ENCODE data around the gene LRRFIP2. TPM values are rescaled to one million over a fixed set of nuclear protein-coding genes. Genes with fewer than 3 reads are reported as not detected.

LRRFIP2 gene
- total and polyA plus RNA-seq, 2 donors (not counting 1 experiment from before 2014, with no cell fraction given), result 8.6 to 49.2 TPM

DNA sequence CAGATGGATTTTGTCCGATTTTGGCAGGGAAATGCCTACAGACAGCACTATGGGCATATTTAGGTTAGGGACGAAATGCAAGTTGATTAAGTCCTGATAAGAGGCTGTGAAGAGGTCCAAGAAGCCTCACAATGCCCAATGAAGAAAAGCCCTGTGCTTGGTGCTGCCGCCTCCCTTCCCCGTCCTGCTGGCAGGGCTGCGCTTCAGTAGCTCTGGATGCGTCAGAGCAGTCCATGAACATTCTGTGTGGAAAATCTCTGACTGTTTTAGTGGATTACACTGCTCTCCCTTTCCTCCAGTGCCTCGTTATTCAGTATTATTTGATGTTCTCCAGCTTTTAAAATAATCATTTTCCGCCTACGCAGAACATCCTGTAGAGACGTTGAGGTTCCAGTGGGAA, 141.4 kb downstream of the LRRFIP2 start:
- Histone ChIP-seq H3K4me3 (ENCODE audit: control extremely low read depth in 1 of 5, extremely low read depth in 1 of 5, insufficient read depth in 1 of 5, low read depth in 2 of 5, low read length in 4 of 5) (no peak overlapping the region), H3K27me3 (replicated peaks in 1 of 4; ENCODE audit: control extremely low read depth in 1 of 4, control insufficient read depth in 3 of 4, insufficient read depth in 4 of 4, low read length in 3 of 4) (no peaks in the 10 kb centered on the region), H3K9ac (ENCODE audit: low read length) (no peak overlapping the region), H3K36me3 (replicated peaks in 1 of 2; ENCODE audit: control extremely low read depth in 1 of 2, control insufficient read depth in 1 of 2, extremely low read depth in 1 of 2, insufficient read depth in 2 of 2, low read length in 1 of 2) (peaks cover 0 to 68% of the 10 kb centered on the region in 2 experiments), H3K4me2 (replicated peaks; ENCODE audit: low read depth, low read length, poor library complexity, severe bottlenecking) (no peak overlapping the region), H4K20me1 (ENCODE audit: control insufficient read depth, insufficient read depth, low read length, poor library complexity, severe bottlenecking) (no peaks in the 10 kb centered on the region), H3K9me3 (ENCODE audit: control extremely low read depth in 1 of 3, control insufficient read depth in 2 of 3, insufficient read depth in 1 of 3, low read length in 2 of 3) (peaks cover 0 to 7% (median 3%) of the 10 kb centered on the region in 3 donors), H3K27ac (ENCODE audit: low read length in 2 of 2) (no peak overlapping the region), H3K4me1 (ENCODE audit: control insufficient read depth in 2 of 2, insufficient read depth in 2 of 2, low read length in 2 of 2) (no peaks in the 10 kb centered on the region), H2AFZ (ENCODE audit: insufficient read depth, low read depth, low read length, poor library complexity, severe bottlenecking) (no peak overlapping the region), H3K79me2 (ENCODE audit: control insufficient read depth, insufficient read depth, low read length) (peaks cover 11% of the 10 kb centered on the region)
- Mint-ChIP-seq H3K9me3 (ENCODE audit: insufficient read depth) (no peaks in the 10 kb centered on the region), H3K4me1 (no peaks in the 10 kb centered on the region), H3K27me3 (no peaks in the 10 kb centered on the region), H3K4me3 (no peak overlapping the region), H3K27ac (no peak overlapping the region)
- POLR2A ChIA-PET, result no interaction called here
- CTCF ChIA-PET, result no interaction called here
- intact Hi-C loops (cut with micrococcal nuclease), result no loop called here
- DNase-seq (no peak), ATAC-seq (ENCODE audit: low read depth) (no peak)
- WGBS (ENCODE audit: insufficient coverage), result 97% methylated on average over 6 of the region's 10 CpGs
- TF ChIP-seq EZH2 (IDR thresholded peaks at IDR 0.05; ENCODE audit: borderline replicate concordance, insufficient read depth, low read depth, low read length, poor library complexity, severe bottlenecking), result no peak
- TF ChIP-seq, protein P1, sequence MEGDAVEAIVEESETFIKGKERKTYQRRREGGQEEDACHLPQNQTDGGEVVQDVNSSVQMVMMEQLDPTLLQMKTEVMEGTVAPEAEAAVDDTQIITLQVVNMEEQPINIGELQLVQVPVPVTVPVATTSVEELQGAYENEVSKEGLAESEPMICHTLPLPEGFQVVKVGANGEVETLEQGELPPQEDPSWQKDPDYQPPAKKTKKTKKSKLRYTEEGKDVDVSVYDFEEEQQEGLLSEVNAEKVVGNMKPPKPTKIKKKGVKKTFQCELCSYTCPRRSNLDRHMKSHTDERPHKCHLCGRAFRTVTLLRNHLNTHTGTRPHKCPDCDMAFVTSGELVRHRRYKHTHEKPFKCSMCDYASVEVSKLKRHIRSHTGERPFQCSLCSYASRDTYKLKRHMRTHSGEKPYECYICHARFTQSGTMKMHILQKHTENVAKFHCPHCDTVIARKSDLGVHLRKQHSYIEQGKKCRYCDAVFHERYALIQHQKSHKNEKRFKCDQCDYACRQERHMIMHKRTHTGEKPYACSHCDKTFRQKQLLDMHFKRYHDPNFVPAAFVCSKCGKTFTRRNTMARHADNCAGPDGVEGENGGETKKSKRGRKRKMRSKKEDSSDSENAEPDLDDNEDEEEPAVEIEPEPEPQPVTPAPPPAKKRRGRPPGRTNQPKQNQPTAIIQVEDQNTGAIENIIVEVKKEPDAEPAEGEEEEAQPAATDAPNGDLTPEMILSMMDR (IDR thresholded peaks at IDR 0.05), result no peak

DNA sequence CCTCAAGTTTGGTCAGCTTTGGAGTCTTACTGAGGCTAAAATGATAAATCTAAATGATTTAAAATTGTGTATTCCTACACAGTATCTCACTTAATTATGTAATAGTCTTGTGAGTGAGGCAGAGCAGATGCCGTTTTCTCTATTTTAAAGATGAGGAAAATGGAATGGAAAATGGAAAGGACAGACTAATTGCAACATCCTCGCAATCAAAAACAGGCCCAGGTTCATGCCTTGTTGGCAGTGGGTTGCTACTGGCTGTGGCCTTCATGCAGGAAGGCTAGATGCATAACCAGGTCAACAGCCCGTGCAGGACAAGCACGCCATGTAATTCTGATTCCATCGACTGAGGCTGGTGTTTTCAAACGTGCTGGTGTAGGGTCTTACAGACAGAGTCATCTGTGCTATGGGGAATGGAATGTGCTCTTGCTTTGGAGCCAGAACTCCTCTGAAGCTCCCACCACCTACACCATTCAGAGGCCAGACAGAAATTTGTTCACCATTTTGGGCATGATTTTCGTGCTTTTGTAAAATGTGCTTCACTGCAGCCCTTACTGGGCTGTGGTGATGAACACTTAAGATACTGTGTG, 143.2 kb downstream of the LRRFIP2 start:
- ChIA-PET CTCF (no interaction called here), POLR2A (no interaction called here)
- no peaks in the 10 kb centered on the region for H3K27me3 Mint-ChIP-seq
- no peaks in the 10 kb centered on the region for H3K4me1 Mint-ChIP-seq
- intact Hi-C loops (cut with micrococcal nuclease), result no loop called here
- Histone ChIP-seq H3K27ac (ENCODE audit: low read length in 2 of 2) (no peak overlapping the region), H4K20me1 (ENCODE audit: control insufficient read depth, insufficient read depth, low read length, poor library complexity, severe bottlenecking) (no peaks in the 10 kb centered on the region), H3K4me3 (ENCODE audit: control extremely low read depth in 1 of 5, extremely low read depth in 1 of 5, insufficient read depth in 1 of 5, low read depth in 2 of 5, low read length in 4 of 5) (no peak overlapping the region), H3K4me2 (replicated peaks; ENCODE audit: low read depth, low read length, poor library complexity, severe bottlenecking) (no peak overlapping the region), H3K79me2 (ENCODE audit: control insufficient read depth, insufficient read depth, low read length) (peaks cover 15% of the 10 kb centered on the region), H3K27me3 (replicated peaks in 1 of 4; ENCODE audit: control extremely low read depth in 1 of 4, control insufficient read depth in 3 of 4, insufficient read depth in 4 of 4, low read length in 3 of 4) (no peaks in the 10 kb centered on the region), H3K9ac (ENCODE audit: low read length) (no peak overlapping the region), H3K9me3 (ENCODE audit: control extremely low read depth in 1 of 3, control insufficient read depth in 2 of 3, insufficient read depth in 1 of 3, low read length in 2 of 3) (peaks cover 0 to 7% (median under 1%) of the 10 kb centered on the region in 3 donors), H2AFZ (ENCODE audit: insufficient read depth, low read depth, low read length, poor library complexity, severe bottlenecking) (no peak overlapping the region), H3K36me3 (replicated peaks in 1 of 2; ENCODE audit: control extremely low read depth in 1 of 2, control insufficient read depth in 1 of 2, extremely low read depth in 1 of 2, insufficient read depth in 2 of 2, low read length in 1 of 2) (peaks cover 0 to 68% of the 10 kb centered on the region in 2 experiments), H3K4me1 (ENCODE audit: control insufficient read depth in 2 of 2, insufficient read depth in 2 of 2, low read length in 2 of 2) (no peaks in the 10 kb centered on the region)
- DNase-seq, result no peak
- no peak overlapping the region for H3K4me3 Mint-ChIP-seq
- no peak overlapping the region for H3K27ac Mint-ChIP-seq
- ATAC-seq (ENCODE audit: low read depth), result no peak
- no peaks in the 10 kb centered on the region for H3K9me3 Mint-ChIP-seq (ENCODE audit: insufficient read depth)
- 100% methylated on average over 4 of the region's 7 CpGs for WGBS (ENCODE audit: insufficient coverage)
- TF ChIP-seq, protein P1 (IDR thresholded peaks at IDR 0.05), result no peak
- TF ChIP-seq EZH2 (IDR thresholded peaks at IDR 0.05; ENCODE audit: borderline replicate concordance, insufficient read depth, low read depth, low read length, poor library complexity, severe bottlenecking), result no peak

Data from B cell (primary cell).